GM21528 (cell line): ENCODE results near the gene OR10H1.
A peak's percentile ranks its signal among the peaks of the same experiment; 100 is the strongest.
"Not testable (repeated sequence)": the region's sequence is repeated elsewhere in the genome, so short reads cannot be mapped to it uniquely, and the experiment has no call there.

Experiments used
- ATAC-seq: cut with Tn5 transposase; IDR thresholded peaks from one replicate; pipeline ENCODE4 v1.9.1; 2021; ENCODE audit warnings: mild to moderate bottlenecking, moderate library complexity; ENCODE audit not compliant: unreplicated experiment, low FRiP score

Gene OR10H1, protein sequence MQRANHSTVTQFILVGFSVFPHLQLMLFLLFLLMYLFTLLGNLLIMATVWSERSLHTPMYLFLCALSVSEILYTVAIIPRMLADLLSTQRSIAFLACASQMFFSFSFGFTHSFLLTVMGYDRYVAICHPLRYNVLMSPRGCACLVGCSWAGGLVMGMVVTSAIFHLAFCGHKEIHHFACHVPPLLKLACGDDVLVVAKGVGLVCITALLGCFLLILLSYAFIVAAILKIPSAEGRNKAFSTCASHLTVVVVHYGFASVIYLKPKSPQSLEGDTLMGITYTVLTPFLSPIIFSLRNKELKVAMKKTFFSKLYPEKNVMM

DNA sequence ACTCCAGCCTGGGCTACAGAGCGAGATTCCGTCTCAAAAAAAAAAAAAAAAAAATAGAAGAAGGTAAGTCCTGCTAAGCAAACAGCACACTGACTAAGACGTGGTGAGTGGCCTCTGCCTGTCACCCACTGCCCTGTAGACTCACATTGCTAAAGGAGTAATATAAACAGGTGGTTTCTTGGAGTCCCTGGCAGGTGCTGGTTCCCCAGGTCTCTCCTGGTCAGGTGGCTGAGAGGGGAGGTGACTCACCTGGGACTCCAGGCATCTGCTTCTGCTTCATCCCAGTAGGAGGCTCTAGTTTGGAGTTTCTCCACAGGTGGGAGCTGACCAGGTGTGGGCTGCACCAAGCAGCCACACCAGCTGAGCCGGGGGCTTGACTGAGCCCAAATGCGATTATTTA lies at the start of gene OR10H1:
Gene OR10H1, minus strand, starts transcription at position 359 of the 400 bp plus-strand sequence. CDS start 7,627 bp downstream, outside the sequence.
- no peak for ATAC-seq

DNA sequence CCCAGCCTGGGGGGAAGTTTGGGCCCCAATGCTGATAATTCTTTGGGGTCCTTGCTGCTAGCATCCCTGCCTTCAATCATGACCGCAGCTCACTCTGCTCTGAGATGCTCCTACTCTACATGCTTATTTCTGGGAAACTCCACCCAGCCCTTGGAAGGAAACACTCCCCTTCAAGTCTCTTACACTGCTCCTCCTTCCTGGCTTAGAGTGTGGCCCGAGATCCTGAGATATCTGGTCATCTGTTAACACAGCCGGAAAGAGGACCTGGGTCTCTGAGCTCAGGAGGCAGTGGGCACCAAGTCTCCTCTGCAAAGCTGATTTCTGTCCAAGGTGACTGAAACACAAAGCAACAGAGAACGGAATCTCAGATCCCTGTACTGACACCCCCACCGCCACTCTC lies 49.4 kb upstream of the OR10H1 start:
- no peak for ATAC-seq

DNA sequence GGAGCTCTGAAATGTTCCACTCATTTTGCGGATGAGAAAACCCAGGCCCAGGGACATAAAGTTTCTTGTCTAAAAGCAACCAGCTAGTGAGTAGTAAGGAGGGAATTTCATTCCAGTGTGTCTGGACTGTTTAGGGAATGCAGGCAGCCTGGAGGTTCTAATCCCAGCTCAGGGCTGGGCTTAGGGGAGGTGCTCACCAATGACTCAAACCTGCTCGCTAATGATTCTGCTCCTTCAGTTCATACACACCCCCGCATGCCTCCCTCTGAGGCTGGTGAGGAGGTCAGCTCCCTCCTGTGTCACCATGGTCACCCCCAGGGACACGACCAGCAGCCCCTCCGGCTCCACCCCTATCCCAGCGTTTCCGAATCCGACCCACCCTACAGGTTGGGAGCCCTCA lies 47.8 kb upstream of the OR10H1 start:
- no peak for ATAC-seq

DNA sequence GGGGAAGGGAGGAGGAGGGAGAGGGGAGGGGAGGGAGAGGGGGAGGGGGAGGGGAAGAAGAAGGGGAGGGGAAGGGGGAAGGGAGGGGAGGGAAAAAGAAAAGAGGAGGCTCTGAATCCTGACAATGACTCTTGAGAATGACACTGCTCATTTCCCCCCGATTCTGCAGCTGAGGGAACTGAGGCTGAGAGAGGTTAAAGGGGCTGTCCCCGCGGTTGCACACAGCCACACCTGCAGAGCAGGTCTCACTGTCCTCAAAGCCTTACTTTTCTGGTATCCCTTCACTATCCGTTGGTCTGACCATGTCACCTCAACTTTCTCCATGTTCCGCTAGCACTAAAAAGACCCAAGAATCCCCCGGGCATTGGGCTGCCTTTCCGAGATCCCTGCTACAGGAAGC lies 47.0 kb upstream of the OR10H1 start:
- ATAC-seq: no peak

DNA sequence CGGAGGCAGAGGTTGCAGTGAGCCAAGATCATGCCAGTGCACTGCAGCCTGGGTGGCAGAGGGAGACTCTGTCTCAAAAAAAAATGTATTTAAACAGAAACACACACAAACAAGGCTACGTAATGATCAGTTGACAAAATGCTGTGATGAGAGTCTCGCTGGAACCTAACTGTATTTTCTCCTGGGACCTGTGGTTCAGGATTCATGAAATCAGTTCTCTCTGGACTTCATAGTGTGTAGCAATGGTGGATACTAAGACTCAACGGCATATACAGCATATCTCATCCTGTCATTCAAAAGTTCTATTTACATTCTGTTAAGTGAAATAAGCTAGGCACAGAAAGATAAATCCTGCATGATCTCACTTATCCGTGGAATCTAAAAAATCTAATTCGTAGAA lies 45.1 kb upstream of the OR10H1 start:
- ATAC-seq: no peak

DNA sequence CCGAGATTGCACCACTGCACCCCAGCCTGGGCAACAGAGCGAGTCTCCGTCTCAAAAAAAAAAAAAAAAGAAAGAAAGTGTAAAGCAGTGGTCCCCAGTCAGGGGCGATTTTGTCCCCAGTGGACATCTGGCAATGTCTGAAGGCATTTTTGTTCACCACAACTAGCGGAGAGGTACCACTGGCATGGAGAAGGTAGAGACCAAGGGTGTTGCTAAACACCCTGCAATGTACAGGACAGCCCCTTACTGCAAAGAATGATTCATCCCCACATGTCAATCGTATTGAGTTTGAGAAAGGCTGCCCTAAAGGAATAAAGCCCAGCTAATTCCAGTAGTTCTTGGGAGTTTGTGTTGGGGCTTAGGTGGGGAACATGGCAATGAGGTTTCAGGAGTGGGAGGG lies 43.7 kb upstream of the OR10H1 start:
- no peak for ATAC-seq

DNA sequence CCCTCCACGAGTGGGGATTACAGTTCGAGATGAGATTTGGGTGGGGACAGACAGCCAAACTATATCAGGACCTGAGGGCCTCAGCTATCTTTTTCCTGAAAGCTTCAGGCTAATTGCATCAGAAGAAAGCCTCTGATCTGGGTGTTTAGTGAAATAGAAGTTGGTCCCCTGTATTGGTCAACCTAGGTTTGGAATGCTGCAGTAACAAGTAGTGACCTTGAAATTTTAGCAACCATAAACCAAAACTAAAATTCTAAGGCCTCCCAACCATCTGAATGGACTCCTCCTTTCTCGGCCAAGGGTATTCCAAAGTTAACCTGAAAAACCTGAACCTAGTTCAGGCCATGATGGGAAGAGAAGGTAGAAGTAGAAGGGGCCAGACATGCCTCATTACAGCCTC lies 34.9 kb upstream of the OR10H1 start:
- no peak for ATAC-seq

DNA sequence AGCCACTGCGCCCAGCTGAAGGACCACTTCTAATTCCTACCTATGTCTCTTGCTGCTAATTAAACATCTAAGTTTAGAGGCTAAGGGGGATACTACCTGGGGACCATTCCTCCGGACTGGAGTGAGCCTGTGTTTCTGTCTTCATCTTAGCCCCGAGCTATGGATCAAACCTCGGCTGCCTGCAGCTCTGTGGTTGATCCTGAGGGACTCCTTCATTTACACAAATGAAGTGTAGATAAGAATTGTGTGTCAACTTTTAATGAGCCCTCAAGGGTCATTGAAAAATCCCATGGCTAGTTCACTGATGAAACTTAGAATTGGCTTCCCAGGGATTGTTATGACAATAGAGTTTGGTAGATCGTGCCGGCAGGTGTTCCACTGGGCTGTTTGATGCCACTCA lies 31.5 kb upstream of the OR10H1 start:
- ATAC-seq: no peak

DNA sequence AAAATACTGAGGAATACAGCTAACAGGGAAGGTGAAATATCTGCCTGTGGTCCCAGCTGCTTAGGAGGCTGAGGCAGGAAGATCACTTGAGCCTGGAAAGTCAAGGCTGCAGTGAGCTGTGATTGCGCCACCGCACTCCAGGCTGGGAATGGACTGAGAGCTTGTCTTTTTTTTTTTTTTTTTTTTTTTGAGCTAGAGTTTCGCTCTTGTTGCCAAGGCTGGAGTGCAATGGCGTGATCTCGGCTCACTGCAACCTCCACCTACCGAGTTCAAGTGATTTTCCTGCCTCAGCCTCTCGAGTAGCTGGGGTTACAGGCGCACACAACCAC lies 28.4 kb upstream of the OR10H1 start:
- ATAC-seq: not testable (repeated sequence)

DNA sequence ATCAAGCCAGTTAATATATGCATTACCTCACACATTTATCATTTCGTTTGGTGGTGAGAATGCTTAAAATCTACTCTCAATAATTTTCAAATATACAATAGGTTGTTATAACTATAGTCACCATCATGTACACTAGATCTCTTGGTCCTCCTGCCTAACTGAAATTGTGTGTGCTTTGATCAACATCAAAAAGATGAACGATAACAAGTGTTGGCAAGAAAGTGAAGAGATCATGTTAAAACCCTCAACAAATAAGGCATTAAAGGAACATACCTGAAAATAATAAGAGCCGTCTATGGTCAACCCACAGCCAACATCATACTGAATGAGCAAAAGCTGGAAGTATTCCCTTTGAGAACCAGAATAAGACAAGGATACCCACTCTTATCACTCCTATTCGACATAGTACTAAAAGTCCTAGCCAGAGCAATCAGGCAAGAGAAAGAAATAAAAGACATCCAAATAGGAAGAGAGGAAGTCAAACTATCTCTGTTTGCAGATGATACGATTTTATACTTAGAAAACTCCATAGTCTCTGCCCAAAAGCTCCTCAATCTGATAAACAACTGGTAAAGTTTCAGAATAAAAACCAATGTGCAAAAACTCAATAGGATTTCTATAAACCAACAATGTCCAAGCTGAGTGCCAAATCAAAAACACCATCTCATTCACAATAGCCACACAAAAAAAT lies 27.9 kb upstream of the OR10H1 start:
- ATAC-seq: no peak

DNA sequence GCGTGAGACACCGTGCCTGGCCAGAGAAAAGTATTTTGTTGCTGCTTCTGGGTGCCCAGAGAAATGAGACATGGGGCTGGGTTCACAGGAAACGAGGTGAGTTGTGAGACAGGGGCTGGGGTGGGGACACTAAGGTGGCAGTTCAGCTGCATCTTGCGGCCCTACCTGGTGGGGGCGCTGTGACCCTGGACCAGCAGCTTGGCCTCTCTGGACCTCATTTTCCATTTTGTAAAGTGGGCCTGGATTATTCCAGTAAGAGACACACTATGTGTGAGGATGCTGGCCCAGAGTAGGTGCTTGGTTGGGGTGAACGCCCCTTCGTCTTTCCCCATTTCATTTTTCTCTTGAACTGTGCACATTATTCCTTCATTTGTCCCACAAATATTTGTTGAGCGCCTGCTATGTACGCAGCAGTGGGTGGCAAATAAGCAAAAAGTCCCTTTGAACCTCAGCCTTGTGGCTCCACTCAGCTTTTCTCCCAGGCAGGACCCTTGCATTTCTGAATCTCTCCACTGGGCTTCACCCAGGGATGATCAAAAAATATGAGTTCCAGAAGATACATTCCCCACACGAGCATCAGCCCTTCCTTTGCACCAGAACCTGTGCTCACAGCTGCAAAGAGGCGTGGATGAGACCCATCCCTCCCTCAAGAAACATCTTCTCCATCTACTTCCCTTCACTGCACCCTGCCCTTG lies 26.6 kb upstream of the OR10H1 start:
- no peak for ATAC-seq

DNA sequence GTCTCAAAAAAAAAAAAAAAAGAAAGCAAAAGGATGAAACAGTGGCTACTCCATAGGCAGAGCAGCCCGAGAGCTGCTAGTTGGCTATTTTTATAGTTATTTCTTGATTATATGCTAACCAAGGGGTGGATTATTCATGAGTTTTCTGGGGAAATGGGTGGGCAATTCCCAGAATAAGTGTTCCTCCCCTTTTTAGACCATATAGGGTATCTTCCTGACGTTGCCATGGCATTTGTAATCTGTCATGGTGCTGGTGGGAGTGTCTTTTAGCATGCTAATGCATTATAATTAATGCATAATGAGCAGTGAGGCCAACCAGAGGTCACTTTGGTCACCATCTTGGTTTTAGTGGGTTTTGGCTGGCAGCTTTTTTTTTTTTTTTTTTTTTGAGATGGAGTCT lies 25.4 kb upstream of the OR10H1 start:
- no peak for ATAC-seq

DNA sequence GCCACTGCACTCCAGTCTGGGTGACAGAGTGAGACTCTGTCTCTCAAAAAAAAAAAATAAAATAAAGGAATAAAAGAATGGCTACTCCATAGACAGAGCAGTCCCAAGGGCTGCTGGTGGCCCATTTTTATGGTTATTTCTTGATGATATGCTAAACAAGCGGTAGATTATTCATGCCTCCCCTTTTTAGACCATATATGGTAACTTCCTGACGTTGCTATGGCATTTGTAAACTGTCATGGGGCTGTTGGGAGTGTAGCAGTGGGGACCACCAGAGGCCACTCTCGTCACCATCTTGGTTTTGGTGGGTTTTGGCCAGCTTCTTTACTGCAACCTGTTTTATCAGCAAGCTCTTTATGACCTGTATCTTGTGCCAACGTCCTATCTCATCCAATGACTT lies 24.4 kb upstream of the OR10H1 start:
- ATAC-seq: not testable (repeated sequence)

DNA sequence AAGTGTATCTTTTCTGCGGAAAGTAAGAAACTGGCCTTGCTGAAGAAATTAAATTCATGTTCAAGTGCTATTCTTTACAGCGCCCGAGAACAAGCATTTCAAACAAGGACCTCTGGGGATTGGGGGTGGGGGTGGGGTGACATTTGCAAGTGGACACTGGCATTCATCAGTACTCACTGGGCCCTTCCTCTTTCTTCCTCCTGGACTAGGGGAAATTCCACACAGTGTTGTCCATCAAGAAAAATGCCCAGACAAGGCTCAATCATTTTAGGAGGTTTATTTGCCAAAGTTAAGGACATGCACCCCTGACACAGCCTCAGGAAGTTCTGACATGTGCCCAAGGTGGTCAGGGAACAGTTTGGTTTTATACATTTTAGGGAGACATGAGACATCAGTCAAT lies 22.9 kb upstream of the OR10H1 start:
- no peak for ATAC-seq

DNA sequence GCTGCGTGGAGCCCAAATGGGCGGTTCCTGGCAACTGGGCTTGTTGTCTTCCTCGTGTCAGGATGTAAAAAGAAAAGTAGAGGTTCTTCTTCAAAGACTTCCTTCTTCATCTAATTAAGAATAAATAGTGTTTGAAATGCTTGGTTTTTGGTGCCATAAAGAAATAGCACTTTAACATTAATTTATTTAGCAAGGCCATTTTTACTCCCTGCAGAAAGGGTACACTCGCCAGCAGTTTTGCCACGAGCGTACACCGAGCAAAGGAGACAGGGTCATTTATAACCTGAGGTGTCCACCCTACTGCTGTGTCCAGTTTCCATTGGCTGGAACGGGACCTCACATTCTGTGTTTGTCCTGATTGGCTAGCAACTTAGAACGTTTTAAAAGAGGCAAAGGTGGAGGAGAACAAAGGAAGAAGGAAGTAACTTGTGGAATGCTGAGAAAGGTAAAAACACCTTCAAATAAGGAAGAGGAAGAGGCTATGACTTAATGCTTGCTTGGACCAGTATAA lies 21.8 kb upstream of the OR10H1 start:
- no peak for ATAC-seq

DNA sequence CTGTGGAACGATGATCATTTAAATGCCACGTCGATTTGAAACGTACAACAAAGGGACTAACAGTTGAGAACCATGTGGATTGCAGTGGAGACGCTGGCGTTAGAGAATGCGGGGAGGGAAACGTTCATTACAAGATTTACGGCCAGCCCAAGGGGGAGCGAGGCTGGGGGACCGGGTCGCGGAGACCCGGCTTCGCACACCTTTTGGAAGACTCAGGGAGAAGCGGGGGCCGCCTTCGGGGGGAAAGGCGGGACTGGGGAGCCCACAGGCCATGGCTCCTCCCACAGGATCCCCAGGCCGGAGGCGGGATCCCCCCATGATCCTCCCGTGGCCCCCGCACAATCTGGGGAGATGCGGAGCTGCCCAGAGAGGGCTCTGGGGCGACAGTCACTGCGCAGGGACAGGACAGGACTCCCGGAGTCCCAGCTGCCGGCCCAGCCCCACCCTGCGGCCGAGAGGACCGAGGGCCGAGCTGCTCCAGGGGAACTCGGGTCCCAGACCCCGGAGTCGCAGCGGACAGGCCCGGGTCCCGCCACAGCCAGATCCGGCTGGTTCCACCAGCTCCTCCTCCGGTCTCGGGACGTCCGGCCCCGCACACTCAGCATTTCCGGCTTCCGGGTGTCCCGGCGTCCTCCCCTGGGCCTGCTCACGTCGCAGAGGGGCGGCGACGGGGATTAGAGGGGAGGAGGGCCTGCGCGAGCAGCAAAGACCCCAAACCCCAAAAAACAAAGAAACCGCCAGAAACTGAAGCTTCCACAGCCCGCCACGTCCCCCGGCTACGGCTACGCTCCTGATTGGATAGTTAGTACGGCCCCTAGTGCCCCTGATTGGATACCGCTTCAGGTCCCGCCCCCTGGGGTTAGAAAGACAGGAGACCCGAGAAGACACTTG lies 21.1 kb upstream of the OR10H1 start:
- ATAC-seq: peak; percentile 94

DNA sequence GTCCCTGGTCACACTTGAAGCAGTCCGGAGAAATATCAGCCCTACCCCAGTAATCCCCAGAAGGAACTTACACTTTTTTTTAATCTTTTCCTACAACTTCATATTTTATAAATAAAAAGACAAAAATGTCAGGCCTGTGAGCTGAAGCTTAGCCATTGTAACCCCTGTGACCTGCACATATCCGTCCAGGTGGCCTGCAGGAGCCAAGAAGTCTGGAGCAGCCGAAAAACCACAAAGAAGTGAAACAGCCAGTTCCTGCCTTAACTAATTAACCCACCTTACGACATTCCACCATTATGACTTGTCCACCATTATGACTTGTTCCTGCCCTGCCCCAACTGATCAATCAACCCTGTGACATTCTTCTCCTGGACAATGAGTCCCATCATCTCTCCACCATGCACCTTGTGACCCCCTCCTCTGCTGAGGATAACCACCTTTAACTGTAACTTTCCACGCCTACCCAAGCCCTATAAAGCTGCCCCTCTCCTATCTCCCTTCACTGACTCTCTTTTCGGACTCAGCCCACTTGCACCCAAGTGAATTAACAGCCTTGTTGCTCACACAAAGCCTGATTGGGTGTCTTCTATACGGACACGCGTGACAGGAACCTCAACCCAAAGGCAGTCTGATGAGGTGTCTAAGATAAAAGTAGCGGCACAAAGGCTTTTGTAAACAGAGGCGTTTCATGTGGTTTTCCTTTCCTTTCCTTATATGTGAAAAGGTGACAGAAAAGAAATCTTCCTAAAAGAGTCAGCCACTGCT lies 20.3 kb upstream of the OR10H1 start:
- not testable (repeated sequence) for ATAC-seq

DNA sequence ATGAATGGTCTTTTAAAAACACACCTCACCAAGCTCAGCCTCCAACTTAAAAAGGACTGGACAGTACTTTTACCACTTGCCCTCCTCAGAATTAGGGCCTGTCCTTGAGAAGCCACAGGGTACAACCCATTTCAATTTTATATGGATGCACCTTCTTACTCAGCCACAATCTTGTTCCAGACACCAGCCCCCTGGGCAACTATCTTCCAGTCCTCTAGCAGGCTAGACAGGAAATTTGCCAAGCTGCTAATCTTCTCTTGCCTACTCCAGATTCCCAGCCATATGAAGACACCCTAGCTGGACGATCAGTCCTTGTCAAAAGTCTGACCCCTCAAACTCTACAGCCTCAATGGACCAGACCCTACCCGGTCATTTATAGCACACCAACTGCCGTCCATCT lies 18.8 kb upstream of the OR10H1 start:
- ATAC-seq: not testable (repeated sequence)

DNA sequence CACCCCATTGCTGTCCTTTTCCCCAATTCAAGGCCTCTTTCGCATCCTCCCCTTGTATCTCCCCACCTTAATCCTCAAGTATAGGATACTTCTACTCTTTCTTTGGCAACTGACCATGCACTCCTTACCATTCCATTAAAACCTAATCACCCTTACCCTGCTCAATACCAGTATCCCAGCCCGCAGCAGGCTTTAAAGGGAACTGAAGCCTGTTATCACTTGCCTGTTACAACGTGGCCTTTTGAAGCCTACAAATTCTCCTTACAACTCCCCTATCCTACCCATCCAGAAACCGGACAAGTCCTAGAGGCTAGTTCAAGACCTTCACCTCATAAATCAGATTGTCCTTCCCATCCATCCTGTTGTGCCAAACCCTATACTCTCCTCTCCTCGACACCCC lies 16.2 kb upstream of the OR10H1 start:
- ATAC-seq: no peak

DNA sequence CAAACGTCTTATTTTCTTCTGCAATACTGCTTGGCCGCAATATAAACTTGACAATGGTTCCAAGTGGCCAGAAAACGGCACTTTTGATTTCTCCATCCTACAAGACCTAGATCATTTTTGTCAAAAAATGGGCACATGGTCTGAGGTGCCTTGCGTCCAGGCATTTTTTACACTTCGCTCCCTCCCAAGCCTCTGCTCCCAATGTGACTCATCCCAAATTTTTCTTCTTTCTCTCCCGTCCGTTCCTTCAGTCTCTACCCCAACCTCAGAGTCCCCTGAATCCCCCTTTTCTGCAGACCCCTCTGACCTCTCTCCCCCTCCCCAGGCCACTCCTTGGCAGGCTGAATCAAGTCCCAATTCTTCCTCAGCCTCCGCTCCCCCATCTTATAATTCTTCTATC lies 14.3 kb upstream of the OR10H1 start:
- ATAC-seq: no peak
